ENCODE data around the gene AGAP1.

The AGAP1 gene

DNA sequence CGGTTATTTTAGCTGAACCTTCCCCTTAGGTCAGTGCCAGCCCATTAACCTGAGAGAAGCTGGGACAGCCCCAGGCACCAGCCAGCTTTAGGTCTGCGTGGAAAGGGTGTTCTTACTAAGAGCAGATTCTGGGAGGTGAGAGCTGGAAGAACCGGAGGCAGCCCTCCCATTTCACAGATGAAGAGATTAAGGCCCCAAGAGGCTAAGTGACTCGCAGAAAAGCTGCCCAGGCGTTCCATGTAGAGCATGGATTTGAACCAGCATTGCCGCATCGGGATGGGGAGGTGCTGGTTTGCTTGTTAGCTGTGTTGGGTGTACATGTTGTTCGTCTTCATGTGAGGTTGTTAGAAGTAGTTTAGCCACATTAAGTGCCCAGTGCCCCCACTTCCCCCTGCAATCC lies 203.2 kb downstream of the AGAP1 start:
- DNase-seq = no peak

DNA sequence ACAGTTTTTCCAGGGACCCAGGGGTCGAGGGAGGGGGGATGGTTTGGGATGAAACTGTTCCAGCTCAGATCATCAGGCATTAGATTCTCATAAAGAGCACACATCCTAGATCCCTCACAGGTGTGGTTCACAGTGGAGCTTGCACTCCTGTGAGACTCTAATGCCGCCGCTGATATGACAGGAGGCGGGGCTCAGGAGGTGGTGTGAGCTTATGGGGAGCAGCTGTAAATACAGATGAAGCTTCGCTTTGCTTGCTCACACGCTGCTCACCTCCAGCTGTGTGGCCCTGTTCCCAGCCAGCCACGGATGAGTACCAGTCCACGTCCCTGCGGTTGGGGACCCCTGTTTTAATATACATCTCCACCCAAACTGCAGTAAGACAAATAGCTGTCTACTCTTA lies 204.2 kb downstream of the AGAP1 start:
- DNase-seq = no peak

DNA sequence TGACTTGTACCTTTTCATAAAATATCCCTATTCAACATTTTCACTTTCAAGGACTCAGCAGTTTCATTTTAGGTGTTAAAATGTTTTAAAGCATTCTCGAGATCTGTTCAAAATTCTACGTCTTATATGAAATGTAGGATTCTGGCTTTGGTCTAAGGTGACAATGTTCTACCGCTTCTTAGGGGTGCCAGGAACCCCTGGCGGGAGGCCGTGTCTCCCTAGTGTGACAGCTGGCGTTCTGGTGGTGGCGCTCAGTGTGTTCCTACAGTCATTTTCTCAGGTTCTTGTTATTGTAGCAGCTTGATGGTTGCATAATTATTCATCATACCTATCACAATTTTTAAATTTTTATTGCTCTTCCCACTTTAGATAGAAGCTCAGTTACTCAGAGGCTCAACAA lies 204.6 kb downstream of the AGAP1 start:
- DNase-seq = no peak

DNA sequence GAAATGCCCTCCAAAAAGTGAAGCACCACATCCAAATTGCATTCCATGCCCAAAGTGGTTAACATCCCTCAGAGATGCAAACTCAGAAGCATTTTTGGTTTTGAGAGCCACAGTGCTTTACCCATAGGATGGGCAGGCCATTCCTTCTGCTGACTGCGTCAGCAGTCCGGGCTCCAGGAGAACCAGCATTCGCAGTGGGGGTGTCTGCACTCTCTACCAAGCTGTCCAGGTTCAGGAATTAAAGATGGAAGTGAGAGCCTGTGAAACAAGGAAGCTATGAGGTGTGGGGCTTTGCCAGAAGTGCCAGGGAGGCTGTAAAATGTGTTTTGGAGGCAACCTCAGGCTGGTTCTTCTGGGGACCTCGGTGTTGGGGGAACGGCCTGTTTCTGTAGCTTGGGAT lies 205.7 kb downstream of the AGAP1 start:
- DNase-seq = no peak

DNA sequence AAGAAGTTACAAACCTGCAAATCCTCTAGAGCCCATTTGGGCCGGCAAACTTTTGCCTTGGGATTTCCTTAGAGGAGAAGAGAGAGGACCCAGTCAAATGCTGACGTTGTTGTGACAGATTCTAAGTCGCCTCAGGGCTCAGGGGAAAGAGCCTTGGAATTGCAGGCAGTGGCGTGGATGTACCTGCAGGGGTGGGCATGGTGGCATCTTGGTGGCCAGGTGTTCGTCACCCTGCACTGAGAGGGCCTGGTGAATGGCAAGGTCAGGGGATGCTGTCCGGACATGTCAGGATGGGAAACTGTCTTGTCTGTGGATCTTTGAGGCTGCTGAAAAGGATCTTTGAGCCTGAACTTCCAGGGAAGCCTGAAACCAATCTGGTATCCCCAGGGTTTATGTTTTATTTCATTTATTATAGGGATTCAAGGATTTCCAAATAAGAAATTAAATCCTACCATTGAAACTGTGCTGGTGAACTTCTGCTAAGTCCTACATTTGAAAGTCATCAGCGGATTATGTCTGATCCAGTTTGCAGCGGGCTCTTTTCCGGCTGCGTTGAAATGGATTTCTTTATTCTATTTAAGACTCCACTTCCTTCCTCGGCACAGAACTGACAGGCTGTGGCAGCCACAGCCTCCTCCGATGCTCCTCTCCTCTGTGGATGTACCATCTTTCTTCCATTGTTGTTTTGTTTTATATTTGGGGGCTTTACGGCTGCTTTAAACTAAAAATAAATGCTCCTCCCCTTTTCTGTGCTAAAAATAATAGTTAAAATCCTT lies 207.6 kb downstream of the AGAP1 start:
- no peak for DNase-seq

DNA sequence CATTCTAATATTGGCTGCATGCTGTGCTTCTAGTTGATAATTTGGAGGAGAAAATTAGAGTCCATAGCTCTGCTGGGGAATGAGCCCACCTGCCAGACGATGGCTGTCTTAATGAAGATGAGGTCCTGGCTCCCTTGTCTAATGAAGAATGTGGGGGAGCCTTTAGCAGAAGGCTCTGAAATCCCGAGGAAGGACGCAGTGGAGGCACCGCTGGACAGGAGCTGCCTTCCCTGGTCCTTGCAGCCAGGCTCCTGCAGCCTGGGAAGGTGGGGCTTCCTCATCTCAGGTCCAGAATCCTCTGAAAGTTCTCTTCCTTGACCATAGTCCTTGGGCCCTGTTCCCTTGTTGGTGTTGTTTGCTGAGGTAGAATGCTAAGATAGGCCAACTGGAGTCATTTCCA lies 208.3 kb downstream of the AGAP1 start:
- DNase-seq = no peak

DNA sequence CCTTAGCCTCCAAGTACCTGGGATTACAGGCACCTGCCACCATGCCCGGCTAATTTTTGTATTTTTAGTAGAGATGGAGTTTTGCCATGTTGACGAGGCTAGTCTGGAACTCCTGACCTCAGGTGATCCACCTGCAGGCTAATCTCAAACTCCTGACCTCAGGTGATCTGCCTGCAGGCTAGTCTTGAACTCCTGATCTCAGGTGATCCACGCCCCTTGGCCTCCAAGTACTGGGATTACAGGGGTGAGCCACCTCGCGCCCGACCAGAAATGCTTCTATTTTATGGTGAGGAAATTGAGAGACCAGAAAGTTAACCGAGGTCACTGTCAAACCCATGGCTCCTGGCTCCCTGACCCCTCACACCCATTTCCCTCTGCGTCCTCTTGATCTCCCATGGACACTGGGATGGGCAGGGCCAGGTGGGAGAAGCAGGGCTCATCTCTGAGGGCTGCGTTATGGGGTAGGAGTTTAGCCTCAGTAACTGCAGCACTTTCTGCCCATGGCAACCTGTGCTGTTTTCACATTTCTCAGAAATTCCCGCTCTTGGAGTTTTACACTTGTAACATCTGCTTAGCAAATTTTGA lies 210.0 kb downstream of the AGAP1 start:
- no peak for DNase-seq

DNA sequence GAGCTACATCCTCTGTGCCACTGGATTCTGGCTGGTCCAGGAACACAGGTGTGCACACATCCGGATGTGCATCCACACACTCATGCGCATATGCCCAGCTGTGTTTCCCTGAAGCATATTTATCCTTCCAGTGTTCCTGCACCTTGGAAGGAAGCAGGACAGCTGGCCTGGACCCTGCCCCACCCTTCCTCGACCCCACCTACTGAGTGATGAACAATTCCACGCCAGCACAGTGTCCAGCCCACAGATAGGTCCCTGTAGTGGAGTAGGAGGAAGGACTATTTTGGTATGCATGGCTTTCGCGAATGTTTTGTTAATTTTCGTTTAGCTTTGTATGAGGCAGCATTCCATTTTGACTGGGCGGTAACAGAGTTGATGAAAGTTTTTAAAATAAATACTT lies 211.5 kb downstream of the AGAP1 start:
- DNase-seq = no peak

DNA sequence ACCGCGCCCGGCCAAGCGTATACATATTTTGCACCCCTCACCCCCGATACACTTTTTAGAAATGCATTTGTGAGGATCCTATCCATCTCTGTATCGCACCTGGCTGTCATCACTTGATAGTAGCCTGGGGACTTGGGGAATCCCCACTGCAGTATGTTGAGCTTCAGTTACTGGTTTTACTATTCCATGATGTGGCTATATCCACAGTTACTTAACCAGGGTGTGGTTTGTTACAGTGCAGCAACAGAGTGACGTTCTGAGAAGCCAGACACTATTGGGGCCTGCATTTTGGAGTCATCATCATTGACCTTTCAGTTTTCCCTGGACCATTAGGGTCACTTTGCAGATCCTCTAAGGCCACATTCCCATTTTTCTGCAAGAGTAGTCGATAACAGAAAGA lies 212.7 kb downstream of the AGAP1 start:
- DNase-seq = no peak

DNA sequence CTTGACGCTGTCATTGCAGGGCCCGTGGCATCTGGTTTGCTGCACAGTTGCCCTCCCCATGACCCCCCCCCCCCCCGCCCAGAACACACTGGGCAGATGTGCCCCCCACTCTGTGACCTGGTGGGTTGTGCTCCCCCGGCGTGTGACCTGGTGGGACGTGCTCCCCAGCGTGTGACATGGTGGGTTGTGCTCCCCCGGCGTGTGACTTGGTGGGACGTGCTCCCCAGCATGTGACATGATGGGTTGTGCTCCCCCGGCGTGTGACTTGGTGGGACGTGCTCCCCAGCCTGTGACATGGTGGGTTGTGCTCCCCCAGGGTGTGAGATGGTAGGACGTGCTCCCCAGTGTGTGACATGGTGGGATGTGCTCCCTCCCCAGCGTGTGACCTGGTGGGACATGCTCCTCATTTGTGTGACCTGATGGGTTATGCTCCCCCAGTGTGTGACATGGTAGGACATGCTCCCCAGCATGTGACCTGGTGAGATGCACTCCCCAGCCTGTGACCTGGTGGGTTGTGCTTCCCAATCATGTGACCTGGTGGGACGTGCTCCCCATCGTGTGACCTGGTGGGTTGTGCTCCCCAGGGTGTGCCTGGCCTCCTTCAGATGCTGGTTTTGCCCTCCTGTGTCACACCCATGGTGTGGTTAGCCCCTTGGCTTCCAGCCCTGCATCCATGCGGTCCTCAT lies 213.7 kb downstream of the AGAP1 start:
- DNase-seq = no peak

DNA sequence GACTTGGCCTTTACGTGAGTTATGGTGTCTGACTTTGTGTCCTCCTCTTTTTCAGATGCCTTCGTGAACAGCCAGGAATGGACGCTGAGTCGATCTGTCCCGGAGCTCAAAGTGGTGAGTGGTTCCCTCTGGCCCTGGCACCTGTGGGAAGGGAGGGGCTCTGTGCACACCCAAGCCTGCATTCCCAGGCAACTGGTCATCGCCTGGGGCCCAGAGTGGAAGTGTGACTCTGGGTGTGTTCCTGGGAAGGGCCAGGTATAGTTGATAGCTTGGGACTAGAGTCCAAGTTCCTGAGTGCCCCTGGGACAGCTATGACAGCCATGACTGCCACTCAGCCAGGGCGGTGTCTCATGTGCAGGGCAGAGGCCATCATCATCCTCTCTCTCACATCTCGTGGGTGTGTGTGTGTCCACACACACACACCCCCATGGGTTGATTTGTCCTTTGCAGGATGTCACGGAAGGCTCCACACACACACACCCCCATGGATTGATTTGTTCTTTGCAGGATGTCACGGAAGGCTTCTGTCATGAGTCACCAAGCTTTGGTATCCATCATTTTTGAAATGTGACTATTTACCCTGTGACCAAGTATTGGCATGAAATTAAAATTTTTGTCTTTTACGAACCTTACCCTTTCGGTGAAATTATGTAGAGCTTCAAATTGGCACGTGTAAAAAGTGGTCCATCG lies 215.4 kb downstream of the AGAP1 start:
- DNase-seq = no peak

DNA sequence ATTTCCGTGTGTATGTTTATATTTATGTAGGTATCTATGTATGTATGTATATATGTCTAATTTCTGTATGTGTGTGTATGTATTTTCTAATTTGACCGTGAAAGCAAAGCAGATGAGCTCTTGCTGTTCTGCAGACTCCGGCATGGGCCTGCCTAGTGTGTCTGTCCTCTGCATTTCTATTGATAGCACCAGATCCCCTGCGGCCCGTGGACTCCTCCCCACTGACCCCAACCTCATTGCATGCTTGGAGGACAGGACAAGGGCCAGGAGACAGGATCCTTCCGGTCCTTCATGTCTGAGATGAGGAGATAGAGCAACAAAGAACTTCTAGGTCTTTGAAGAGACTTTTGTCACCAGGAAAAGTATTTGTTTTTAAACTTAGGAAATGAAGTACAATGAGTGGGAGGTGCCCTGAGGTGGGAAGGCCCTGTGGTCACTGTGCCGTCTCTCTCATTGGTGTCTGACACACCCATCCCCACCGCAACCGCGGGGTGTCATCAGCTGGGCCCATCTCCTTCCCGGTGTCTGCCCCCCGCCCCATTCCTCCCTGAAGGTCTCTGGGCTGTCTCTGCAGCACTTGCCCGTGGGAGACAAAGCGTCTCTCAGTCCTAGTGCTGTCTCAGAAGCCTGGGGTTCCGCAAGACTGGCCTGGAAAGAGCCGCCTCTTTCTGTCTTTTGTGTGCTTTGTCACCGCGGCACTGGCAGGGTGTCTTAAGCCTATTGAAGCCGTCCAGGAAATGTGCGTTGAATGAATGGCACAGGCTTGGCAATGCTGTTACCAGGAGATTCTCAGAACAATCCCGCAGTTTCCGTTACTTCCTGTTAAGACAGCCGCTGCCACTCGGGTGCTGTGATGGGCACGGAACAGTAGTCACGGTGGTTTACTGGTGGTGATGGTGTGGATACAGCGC lies 216.4 kb downstream of the AGAP1 start:
- DNase-seq = no peak

DNA sequence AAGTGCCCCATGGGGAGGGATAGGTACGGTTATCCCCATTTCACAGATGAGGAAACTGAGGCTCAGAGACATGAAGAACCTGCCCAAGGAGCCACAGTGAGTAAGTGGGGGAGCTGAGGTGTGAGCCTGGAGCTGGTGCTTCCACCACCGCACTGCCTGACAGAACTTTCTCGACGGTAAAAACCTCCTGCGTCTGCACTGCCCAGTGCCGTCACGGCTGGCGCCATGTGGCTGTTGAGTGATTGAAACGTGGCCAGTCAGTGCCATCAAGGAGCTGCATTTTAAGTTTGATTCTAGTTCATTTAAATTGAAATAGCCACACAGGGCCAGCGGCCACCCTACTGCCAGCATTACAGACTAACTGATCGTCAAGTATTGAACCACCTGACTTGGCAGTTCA lies 217.1 kb downstream of the AGAP1 start:
- DNase-seq = no peak

DNA sequence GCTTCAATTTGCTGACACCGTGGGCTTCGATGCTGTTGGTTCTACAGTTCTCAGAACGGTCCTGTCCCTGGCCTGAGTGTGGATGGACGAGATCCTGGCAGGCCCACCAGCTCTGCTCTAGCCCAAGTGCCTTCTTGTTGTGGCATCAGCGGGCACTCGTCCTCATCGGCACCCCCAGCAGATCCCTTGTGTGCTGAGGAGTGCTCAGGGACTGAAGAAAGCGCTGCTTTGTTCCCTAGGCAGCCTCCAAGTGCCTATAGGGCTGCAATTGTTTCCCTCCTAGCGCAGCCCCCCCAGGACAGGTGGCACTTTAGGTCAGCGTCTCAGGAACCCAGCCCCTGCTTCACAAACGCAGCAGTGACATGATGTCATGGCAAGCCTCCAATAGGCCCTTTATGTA lies 217.7 kb downstream of the AGAP1 start:
- no peak for DNase-seq

DNA sequence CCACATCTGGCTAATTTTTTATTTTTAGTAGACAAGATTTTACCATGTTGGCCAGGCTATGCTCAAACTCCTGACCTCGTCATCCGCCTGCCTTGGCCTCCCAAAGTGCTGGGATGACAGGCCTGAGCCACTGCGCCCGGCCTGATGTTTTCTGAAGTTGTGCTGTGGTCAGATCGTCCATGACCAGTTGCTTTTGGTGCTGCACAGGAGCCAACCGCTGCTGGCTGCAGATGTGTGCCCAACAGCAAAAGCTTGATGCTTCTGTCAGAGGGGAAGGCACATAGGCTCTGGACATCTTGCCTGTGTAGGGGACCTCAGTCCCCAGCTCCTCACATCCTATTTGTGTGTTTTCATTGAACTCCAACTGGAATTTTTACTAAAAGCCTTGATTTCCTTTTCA lies 218.3 kb downstream of the AGAP1 start:
- no peak for DNase-seq

DNA sequence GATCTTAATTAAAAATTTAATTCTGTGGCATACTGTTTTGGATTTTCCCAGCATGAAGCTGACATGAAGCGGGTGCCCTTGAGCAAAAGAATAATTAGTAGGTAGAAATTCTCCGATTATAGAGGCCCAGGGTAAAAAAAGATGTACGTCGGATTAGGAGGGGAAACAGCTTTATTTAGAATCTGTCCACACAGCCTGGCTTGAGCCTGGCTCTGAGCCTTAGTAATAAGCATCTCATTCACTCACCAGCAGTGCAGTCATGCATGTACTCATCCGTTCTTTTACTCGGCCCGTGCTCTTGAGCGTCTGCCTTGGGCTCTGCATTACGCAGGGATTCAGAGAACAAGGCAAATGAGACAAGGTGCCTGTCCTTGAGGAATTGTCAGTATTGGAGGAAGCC lies 219.3 kb downstream of the AGAP1 start:
- DNase-seq = no peak

DNA sequence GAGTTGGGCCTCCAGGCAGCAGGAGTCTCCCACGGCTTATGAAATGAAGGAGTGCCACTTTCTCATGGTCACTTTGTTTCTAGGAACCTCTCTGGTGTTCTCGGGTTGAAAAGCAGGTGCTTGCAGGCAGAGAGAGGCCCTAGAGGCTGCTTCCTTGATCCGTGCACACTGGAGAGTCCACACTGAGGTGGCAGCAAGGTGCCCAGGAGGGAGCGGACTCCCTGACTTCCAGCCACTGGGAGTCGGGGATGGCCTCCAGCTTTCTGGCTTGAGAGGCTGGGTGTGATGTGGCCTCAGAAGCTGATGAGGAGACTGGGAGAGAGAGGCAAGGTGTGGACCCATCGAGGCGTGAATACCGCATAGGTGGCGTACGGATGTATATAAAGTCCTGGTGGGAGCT lies 221.8 kb downstream of the AGAP1 start:
- no peak for DNase-seq

DNA sequence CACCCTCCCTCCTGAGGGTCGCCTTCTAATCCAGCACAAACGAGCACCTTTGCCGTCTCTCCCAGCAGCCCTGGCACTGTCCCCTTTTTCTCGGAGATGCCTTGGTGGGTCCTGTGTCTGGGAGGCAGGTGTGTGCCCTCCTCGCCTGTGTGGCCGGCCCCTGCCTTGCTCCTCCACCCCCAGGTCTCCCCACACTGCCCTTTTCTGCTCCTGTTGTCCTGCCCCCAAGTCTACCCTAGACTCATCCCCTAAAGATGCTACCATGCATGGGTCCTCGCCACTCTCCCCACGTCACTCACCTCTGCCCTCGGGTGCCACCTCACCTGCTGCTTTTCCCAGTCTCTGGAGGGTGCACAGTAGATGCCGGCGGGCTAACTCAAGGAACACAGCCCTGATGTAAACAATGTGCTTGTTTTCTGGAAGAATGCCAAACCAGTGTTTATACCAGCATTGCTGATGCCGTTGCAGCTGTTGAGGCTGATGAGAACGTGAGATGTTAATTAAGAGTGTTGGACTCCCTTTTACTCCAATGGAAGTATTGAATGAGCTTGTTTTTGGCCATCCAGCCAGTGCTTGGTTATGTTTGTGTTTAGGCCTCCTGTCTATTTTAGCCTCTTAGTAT lies 223.1 kb downstream of the AGAP1 start:
- DNase-seq = no peak

DNA sequence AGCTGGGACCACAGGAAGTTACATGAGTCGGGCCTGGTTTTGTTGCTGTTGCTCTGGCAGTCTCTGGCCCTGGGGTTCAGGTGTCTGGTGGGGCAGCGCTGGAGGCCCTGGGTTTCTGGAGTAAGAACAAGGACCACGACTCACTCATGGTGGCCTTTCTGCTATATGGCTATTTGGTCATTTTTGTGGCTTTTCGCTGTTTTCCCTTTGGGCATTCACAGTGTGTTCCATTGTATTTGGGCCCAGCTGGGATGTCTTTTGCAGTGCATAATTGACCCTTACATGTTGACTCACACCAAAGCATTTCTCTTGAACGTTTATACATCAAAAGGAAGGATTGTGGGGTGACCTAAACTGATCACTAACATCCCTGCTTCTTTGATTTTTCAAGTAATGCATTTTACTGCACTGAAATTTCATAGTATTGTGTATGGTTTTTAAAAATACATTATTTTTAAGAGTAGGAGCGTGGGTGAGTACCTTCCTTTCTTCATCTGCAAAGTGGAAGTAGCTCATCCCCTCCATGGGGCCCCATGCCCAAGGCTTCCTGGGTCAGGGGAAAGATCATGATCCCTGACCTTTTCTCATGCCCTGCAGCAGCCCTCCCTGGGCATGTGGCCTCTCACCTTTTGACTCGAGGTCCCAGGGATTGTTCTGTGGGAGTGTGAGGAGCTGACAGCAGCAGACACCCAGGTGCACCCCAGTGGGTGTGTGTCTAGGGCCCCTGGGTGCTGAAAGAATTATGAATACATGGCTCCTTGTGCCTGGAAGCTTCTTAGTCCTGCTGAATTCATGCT lies 225.5 kb downstream of the AGAP1 start:
- DNase-seq = no peak

DNA sequence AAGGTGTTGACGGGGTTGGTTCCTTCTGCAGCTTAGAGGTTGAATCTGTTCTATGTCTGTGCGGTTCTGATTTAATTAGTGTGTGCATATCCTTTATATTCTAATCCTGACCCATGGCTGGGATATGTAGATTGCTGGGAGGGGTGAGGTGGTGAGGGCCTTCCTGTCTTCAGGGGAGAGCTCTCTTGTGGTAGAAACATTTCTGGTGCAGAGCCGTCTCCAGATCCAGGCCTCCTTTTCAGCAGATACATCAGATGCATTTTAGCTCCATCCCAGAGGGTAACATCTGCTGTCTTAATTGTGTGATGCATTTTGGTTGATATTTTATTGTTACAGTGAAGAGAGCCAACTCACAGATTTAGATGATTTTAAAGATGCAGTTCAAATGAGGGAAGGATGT lies 227.8 kb downstream of the AGAP1 start:
- no peak for DNase-seq

DNA sequence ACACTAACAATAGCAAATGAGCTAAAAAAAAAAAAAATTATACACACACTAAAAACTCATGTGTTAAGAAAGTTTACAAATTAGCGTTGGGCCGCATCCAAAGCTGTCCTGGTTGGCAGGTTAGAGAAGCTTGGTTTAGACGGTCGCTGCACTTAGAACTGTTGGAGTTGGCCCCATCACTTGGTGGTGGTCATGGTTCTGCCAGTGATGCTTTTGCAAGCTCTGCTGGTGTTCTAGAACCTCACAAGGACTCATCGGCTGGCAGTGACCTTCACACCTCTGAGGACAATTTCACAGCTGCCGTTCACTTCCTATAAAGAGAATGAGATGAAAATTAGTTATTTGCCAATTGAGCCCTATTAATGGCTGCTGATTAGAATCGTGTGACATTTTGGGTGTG lies 229.0 kb downstream of the AGAP1 start:
- no peak for DNase-seq
